OCI-LY1 (cell line): ENCODE results near the gene FAM117B.
"Not testable (repeated sequence)": the region's sequence is repeated elsewhere in the genome, so short reads cannot be mapped to it uniquely, and the experiment has no call there.

Source experiments
- H2AFZ ChIP-seq: fragments of 200-600 bp; sonication (generic), shearing (Covaris generic); 2 replicates; pipeline ENCODE4 v1.6.0; 2014; ENCODE audit warnings: antibody characterized with exemption, mild to moderate bottlenecking, low read length
- H3F3A ChIP-seq: fragments of 200-600 bp; sonication (generic), shearing (Covaris generic); 2 replicates; pipeline ENCODE4 v1.6.0; 2014; ENCODE audit warnings: mild to moderate bottlenecking, antibody characterized with exemption, low read length, moderate library complexity; ENCODE audit not compliant: insufficient read depth
- H3K27ac ChIP-seq: fragments of 200-600 bp; sonication (generic); 2 replicates; pipeline ENCODE4 v1.5.1; 2014; ENCODE audit warnings: low read length, mixed run types, mild to moderate bottlenecking, low read depth; ENCODE audit not compliant: poor library complexity, severe bottlenecking
- H3K27me3 ChIP-seq: fragments of 200-600 bp; sonication (generic); 2 replicates; pipeline ENCODE4 v1.6.0; 2014; ENCODE audit warnings: antibody characterized with exemption, mild to moderate bottlenecking, low read length, moderate library complexity; ENCODE audit not compliant: insufficient read depth
- H3K36me3 ChIP-seq: fragments of 200-600 bp; sonication (generic); 2 replicates; pipeline ENCODE4 v1.6.1; 2014; ENCODE audit warnings: mild to moderate bottlenecking, antibody characterized with exemption, low read length, moderate library complexity, mixed read lengths; ENCODE audit not compliant: insufficient read depth
- H3K4me1 ChIP-seq: fragments of 200-600 bp; sonication (generic); 2 replicates; pipeline ENCODE4 v1.5.1; 2014; ENCODE audit warnings: mild to moderate bottlenecking, low read length, moderate library complexity; ENCODE audit not compliant: insufficient read depth, severe bottlenecking
- H3K4me2 ChIP-seq: fragments of 200-600 bp; sonication (generic), shearing (Covaris generic); 2 replicates; pipeline ENCODE4 v1.6.1; 2014; ENCODE audit warnings: low read length
- H3K4me3 ChIP-seq: fragments of 200-600 bp; sonication (generic); 2 replicates; pipeline ENCODE4 v1.5.1; 2014; ENCODE audit warnings: low read length, low read depth, mild to moderate bottlenecking, mixed read lengths; ENCODE audit not compliant: poor library complexity, severe bottlenecking
- H3K79me2 ChIP-seq: fragments of 200-600 bp; shearing (Covaris generic); 2 replicates; pipeline ENCODE4 v1.6.1; 2016; ENCODE audit warnings: mixed run types, low read length, mixed read lengths; ENCODE audit not compliant: insufficient read depth
- H3K9ac ChIP-seq: fragments of 200-600 bp; sonication (generic), shearing (Covaris generic); 2 replicates; pipeline ENCODE4 v1.6.1; 2014; ENCODE audit warnings: mild to moderate bottlenecking, low read length, mixed read lengths
- H3K9me2 ChIP-seq: fragments of 200-600 bp; sonication (generic), shearing (Covaris generic); 2 replicates; pipeline ENCODE4 v1.6.1; 2014; ENCODE audit warnings: low read depth, mild to moderate bottlenecking, low read length, mixed read lengths
- H3K9me3 ChIP-seq: fragments of 200-600 bp; shearing (Covaris generic); 2 replicates; pipeline ENCODE4 v1.6.1; 2014; ENCODE audit warnings: low read length, mixed read lengths
- H4K20me1 ChIP-seq: fragments of 200-600 bp; sonication (generic), shearing (Covaris generic); 2 replicates; pipeline ENCODE4 v1.6.0; 2016; ENCODE audit warnings: mild to moderate bottlenecking, low read length; ENCODE audit not compliant: insufficient read depth
- EZH2 ChIP-seq: fragments of 200-600 bp; sonication (generic), shearing (Covaris generic); IDR thresholded peaks from 2 replicates; pipeline ENCODE4 v1.8.0; 2017; ENCODE audit warnings: borderline replicate concordance, mixed run types, mild to moderate bottlenecking, antibody characterized with exemption, low read length, moderate library complexity, mixed read lengths
- TF ChIP-seq, protein P1 (sequence below): fragments of 200-600 bp; sonication (generic), shearing (Covaris generic); IDR thresholded peaks from 2 replicates; pipeline ENCODE4 v1.5.1; 2017; ENCODE audit warnings: mild to moderate bottlenecking, antibody characterized with exemption, low read length, moderate library complexity, mixed read lengths

Gene FAM117B

DNA sequence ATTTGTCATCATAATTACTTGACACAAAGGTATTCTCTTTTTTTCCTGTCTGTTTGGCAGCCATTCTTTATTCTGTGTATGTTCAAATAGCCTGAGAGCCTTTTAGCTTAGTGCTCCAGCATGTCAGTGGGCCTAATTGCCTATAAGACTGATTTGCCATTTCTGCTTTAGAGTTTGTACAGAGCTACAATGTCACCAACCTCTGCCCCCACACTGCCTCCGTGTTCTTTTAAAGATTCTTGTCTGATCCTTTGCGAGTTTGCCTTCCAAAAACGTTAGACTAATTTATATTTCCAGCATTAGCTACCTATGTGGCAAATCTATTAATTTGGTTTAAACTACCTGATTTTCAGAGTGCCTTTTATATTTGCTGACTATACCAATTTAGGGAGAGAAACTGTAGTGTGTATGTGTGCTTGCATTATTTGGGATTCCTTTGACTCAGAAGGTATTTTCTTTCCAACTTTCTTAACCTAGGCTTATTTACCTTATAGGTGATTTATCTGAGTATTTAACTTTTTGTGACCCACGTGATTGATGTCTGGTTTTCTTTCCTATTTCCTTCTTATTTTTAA is 70.8 kb downstream of the FAM117B start:
- Histone ChIP-seq H3F3A (no peaks in the 10 kb centered on the region), H3K27me3 (no peaks in the 10 kb centered on the region), H4K20me1 (no peaks in the 10 kb centered on the region), H3K9me3 (peaks cover 4% of the 10 kb centered on the region; the same call in 1 of the 2 replicates), H3K4me3 (no peak overlapping the region), H3K9ac (no peak overlapping the region), H2AFZ (no peak overlapping the region), H3K36me3 (no peaks in the 10 kb centered on the region), H3K4me1 (no peaks in the 10 kb centered on the region), H3K27ac (no peak overlapping the region), H3K4me2 (no peak overlapping the region), H3K79me2 (peaks cover 17% of the 10 kb centered on the region; the same call in 1 of the 2 replicates), H3K9me2 (no peaks in the 10 kb centered on the region)
- TF ChIP-seq EZH2 = no peak
- TF ChIP-seq, protein P1, sequence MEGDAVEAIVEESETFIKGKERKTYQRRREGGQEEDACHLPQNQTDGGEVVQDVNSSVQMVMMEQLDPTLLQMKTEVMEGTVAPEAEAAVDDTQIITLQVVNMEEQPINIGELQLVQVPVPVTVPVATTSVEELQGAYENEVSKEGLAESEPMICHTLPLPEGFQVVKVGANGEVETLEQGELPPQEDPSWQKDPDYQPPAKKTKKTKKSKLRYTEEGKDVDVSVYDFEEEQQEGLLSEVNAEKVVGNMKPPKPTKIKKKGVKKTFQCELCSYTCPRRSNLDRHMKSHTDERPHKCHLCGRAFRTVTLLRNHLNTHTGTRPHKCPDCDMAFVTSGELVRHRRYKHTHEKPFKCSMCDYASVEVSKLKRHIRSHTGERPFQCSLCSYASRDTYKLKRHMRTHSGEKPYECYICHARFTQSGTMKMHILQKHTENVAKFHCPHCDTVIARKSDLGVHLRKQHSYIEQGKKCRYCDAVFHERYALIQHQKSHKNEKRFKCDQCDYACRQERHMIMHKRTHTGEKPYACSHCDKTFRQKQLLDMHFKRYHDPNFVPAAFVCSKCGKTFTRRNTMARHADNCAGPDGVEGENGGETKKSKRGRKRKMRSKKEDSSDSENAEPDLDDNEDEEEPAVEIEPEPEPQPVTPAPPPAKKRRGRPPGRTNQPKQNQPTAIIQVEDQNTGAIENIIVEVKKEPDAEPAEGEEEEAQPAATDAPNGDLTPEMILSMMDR = no peak

DNA sequence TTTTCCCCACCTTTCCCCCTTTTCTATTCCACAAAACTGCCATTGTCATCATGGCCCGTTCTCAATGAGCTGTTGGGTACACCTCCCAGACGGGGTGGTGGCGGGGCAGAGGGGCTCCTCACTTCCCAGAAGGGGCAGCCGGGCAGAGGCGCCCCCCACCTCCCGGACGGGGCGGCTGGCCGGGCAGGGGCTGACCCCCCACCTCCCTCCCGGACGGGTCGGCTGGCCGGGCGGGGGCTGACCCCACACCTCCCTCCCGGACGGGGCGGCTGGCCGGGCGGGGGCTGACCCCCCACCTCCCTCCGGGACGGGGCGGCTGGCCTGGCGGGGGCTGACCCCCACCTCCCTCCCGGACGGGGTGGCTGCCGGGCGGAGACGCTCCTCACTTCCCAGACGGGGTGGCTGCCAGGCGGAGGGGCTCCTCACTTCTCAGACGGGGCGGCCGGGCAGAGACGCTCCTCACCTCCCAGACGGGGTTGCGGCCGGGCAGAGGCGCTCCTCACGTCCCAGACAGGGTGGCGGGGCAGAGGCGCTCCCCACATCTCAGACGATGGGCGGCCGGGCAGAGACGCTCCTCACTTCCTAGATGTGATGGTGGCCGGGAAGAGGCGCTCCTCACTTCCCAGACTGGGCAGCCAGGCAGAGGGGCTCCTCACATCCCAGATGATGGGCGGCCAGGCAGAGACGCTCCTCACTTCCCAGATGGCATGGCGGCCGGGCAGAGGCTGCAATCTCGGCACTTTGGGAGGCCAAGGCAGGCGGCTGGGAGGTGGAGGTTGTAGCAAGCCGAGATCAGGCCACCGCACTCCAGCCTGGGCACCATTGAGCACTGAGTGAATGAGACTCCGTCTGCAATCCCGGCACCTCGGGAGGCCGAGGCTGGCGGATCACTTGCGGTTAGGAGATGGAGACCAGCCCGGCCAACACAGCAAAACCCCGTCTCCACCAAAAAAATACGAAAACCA is 80.5 kb downstream of the FAM117B start:
- H4K20me1 ChIP-seq, H3F3A ChIP-seq, H3K4me2 ChIP-seq, H3K9ac ChIP-seq, H3K36me3 ChIP-seq, H3K4me3 ChIP-seq, H3K27me3 ChIP-seq, H3K9me2 ChIP-seq, H3K27ac ChIP-seq, H2AFZ ChIP-seq, H3K4me1 ChIP-seq: not testable (repeated sequence)
- Histone ChIP-seq H3K9me3 (peaks cover 18% of the 10 kb centered on the region; the same call in 1 of the 2 replicates), H3K79me2 (peaks cover 21% of the 10 kb centered on the region)

DNA sequence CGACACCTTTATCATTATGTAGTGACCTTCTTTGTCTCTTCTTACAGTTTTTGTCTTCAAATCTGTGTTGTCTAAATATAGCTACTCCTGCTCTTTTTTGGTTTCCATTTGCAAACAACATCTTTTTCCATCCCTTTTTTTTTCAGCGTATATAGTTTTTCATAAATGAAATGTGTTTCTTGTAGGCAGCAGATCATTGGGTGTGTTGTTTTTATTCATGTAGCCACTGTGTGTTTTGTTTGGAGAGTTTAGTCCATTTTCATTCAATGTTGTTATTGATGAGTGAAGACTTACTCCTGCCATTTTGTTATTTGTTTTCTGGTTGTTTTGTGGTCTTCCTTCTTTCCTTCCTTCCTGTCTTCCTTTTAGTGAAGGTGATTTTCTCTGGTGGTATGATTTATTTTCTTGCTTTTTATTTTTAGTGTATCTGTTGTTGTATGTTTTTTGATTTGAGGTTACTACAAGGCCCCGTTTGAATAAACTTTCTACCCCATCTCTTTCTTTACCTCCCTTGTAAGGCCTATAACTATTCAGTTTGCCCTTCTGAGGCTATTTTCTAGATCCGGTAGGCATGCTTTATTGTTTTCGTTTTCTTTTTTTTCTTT is 81.4 kb downstream of the FAM117B start:
- H3F3A ChIP-seq = no peaks in the 10 kb centered on the region
- no peak overlapping the region for H3K4me3 ChIP-seq
- no peak overlapping the region for H3K9ac ChIP-seq
- TF ChIP-seq, protein P1 = no peak
- TF ChIP-seq EZH2 = no peak
- H3K9me3 ChIP-seq = peaks cover 15% of the 10 kb centered on the region; the same call in 1 of the 2 replicates
- no peaks in the 10 kb centered on the region for H4K20me1 ChIP-seq
- peaks cover 6% of the 10 kb centered on the region for H3K4me1 ChIP-seq
- H3K27me3 ChIP-seq = no peaks in the 10 kb centered on the region
- peaks cover 27% of the 10 kb centered on the region for H3K79me2 ChIP-seq
- no peak overlapping the region for H3K27ac ChIP-seq
- H3K9me2 ChIP-seq = no peaks in the 10 kb centered on the region
- H3K4me2 ChIP-seq = no peak overlapping the region
- no peaks in the 10 kb centered on the region for H3K36me3 ChIP-seq
- no peak overlapping the region for H2AFZ ChIP-seq
